Measurements from ENCODE around the gene PCNP. TPM values are rescaled to one million over a fixed set of nuclear protein-coding genes. Genes with fewer than 3 reads are reported as not detected.
"Not testable (repeated sequence)": the region's sequence is repeated elsewhere in the genome, so short reads cannot be mapped to it uniquely, and the experiment has no call there.

The PCNP gene
- total and polyA plus RNA-seq, 2 donors, result 52.2 to 159 TPM

GRCh38 chr3:101588616-101589015 lies 14.6 kb downstream of the PCNP start:
- Histone ChIP-seq H3K27ac (ENCODE audit: low read depth in 1 of 2, low read length in 1 of 2) (no peak overlapping the region), H3K27me3 (ENCODE audit: control insufficient read depth in 2 of 2, insufficient read depth in 1 of 2, low read length in 1 of 2) (no peaks in the 10 kb centered on the region), H3K36me3 (ENCODE audit: control insufficient read depth in 2 of 2, insufficient read depth in 2 of 2, low read length in 1 of 2) (peaks cover 9 to 55% of the 10 kb centered on the region in 2 donors), H3K4me3 (ENCODE audit: low read length in 2 of 2) (no peak overlapping the region), H3K9me3 (ENCODE audit: control insufficient read depth in 2 of 2, insufficient read depth in 1 of 2, low read length in 1 of 2) (no peaks in the 10 kb centered on the region), H3K4me1 (ENCODE audit: control insufficient read depth in 2 of 2, insufficient read depth in 2 of 2, low read length in 2 of 2) (no peaks in the 10 kb centered on the region)
- 83% methylated on average over 1 of the region's 1 CpG for WGBS
- DNase-seq (ENCODE audit: low read depth in 6 of 9, low spot score in 9 of 9), result no peak

DNA sequence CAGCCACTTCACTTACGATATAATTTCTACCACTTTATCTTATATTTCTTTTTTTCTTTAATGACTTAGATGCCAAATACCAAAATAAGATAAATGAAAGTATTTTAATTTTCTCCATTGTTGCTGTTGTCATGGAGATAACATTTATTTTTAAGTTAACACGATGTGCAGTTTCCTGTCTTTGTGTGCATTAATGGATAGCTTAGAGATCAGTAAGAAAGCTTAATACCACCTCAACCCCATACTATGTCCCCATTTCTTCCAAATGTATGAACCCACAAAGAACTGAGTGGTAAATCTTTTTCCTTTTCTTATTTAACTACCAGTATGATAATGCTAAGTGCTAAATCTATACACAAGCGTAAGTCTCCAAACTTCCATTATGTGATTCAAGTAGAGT lies 17.1 kb downstream of the PCNP start:
- Histone ChIP-seq H3K4me3 (ENCODE audit: low read length in 2 of 2) (no peak overlapping the region), H3K4me1 (ENCODE audit: control insufficient read depth in 2 of 2, insufficient read depth in 2 of 2, low read length in 2 of 2) (no peaks in the 10 kb centered on the region), H3K27me3 (ENCODE audit: control insufficient read depth in 2 of 2, insufficient read depth in 1 of 2, low read length in 1 of 2) (no peaks in the 10 kb centered on the region), H3K27ac (ENCODE audit: low read depth in 1 of 2, low read length in 1 of 2) (no peak overlapping the region), H3K9me3 (ENCODE audit: control insufficient read depth in 2 of 2, insufficient read depth in 1 of 2, low read length in 1 of 2) (no peaks in the 10 kb centered on the region), H3K36me3 (ENCODE audit: control insufficient read depth in 2 of 2, insufficient read depth in 2 of 2, low read length in 1 of 2) (peaks cover 9 to 61% of the 10 kb centered on the region in 2 donors)
- 78% methylated on average over 3 of the region's 3 CpGs for whole genome bisulfite sequencing
- no peak for DNase-seq (ENCODE audit: low read depth in 6 of 9, low spot score in 9 of 9)

DNA sequence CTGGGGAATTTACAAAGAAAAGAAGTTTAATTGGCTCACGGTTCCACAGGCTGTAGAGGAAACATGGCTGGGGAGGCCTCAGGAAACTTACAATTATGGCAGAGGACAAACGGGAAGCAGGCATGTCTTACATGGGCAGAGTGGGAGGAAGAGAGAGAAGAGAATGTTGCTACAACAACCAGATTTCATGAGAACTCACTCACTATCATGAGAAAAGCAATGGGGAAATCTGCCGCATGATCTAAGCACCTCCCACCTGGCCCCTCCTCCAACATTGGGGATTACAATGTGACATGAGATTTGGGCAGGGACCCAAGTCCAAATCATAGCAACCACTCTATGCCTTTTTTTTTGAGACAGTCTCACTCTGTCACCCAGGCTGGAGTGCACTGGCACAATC lies 28.8 kb downstream of the PCNP start:
- Histone ChIP-seq H3K27me3 (ENCODE audit: control insufficient read depth in 2 of 2, insufficient read depth in 1 of 2, low read length in 1 of 2) (no peaks in the 10 kb centered on the region), H3K4me1 (ENCODE audit: control insufficient read depth in 2 of 2, insufficient read depth in 2 of 2, low read length in 2 of 2) (no peaks in the 10 kb centered on the region), H3K4me3 (ENCODE audit: low read length in 2 of 2) (no peak overlapping the region), H3K27ac (ENCODE audit: low read depth in 1 of 2, low read length in 1 of 2) (no peak overlapping the region), H3K9me3 (ENCODE audit: control insufficient read depth in 2 of 2, insufficient read depth in 1 of 2, low read length in 1 of 2) (peaks cover 0 to 8% of the 10 kb centered on the region in 2 donors), H3K36me3 (ENCODE audit: control insufficient read depth in 2 of 2, insufficient read depth in 2 of 2, low read length in 1 of 2) (no peaks in the 10 kb centered on the region)
- WGBS, result 97% methylated on average over 3 of the region's 3 CpGs
- no peak for DNase-seq (ENCODE audit: low read depth in 6 of 9, low spot score in 9 of 9)

DNA sequence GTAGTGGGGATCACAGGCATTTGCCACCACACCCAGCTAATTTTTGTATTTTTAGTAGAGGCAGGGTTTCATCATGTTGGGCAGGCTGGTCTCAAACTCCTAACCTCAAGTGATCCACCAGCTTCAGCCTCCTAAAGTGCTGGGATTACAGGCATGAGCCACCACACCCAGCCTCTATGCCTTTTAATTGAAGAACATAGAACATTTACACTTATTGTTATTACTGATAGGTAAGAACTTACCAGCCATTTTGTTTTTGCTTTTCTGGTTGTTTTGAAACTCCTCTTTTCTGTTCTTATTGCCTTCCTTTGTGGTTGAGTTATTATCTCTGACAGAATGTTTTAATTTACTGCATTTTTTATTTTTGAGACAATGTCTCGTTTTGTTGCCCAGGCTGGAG lies 29.2 kb downstream of the PCNP start:
- no peak overlapping the region for H3K4me3 ChIP-seq (ENCODE audit: low read length in 2 of 2)
- H3K27ac ChIP-seq (ENCODE audit: low read depth in 1 of 2, low read length in 1 of 2), result no peak overlapping the region
- no peaks in the 10 kb centered on the region for H3K36me3 ChIP-seq (ENCODE audit: control insufficient read depth in 2 of 2, insufficient read depth in 2 of 2, low read length in 1 of 2)
- no peaks in the 10 kb centered on the region for H3K4me1 ChIP-seq (ENCODE audit: control insufficient read depth in 2 of 2, insufficient read depth in 2 of 2, low read length in 2 of 2)
- no peaks in the 10 kb centered on the region for H3K27me3 ChIP-seq (ENCODE audit: control insufficient read depth in 2 of 2, insufficient read depth in 1 of 2, low read length in 1 of 2)
- WGBS, result 100% methylated on average over 1 of the region's 1 CpG
- DNase-seq (ENCODE audit: low read depth in 6 of 9, low spot score in 9 of 9), result no peak
- H3K9me3 ChIP-seq (ENCODE audit: control insufficient read depth in 2 of 2, insufficient read depth in 1 of 2, low read length in 1 of 2), result peaks cover 0 to 8% of the 10 kb centered on the region in 2 donors

DNA sequence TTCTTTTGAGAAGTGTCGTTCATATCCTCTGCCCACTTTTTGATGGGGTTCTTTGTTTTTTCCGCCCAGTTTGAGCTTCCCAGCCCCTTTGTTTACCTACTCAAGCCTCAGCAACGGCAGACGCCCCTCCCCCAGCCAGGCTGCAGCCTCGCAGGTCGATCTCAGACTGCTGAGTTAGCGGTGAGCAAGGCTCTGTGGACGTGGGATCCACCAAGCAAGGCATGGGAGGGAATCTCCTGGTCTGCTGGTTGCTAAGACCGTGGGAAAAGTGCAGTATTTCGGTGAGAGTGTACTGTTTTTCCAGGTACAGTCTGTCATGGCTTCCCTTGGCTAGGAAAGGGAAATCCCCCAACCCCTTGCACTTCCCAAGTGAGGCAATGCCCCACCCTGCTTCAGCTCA lies 31.4 kb downstream of the PCNP start:
- not testable (repeated sequence) for H3K27ac ChIP-seq (ENCODE audit: low read depth in 1 of 2, low read length in 1 of 2); DNase-seq (ENCODE audit: low read depth in 6 of 9, low spot score in 9 of 9); H3K4me1 ChIP-seq (ENCODE audit: control insufficient read depth in 2 of 2, insufficient read depth in 2 of 2, low read length in 2 of 2); H3K4me3 ChIP-seq (ENCODE audit: low read length in 2 of 2); H3K9me3 ChIP-seq (ENCODE audit: control insufficient read depth in 2 of 2, insufficient read depth in 1 of 2, low read length in 1 of 2); H3K27me3 ChIP-seq (ENCODE audit: control insufficient read depth in 2 of 2, insufficient read depth in 1 of 2, low read length in 1 of 2); H3K36me3 ChIP-seq (ENCODE audit: control insufficient read depth in 2 of 2, insufficient read depth in 2 of 2, low read length in 1 of 2)
- 85% methylated on average over 10 of the region's 10 CpGs for WGBS

DNA sequence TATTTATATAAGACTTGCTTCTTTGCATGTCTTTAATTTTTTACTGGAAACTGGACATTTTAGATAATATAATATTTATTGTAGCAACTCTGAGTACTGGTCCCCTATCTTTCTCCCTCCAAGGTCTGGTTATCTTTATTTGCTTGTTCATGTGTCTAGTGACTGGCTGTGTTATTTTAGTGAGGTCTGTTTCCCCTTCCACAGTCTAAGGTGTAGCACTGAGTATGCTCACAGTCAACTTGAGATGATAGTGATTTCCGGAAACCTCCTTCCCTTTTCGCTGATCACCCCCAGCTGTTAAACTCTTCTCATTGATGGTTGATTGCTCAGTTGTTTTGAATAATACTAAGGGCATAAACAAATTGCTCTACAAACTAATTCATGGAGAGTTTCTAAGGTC lies 37.0 kb downstream of the PCNP start:
- DNase-seq (ENCODE audit: low read depth in 6 of 9, low spot score in 9 of 9), result no peak
- 94% methylated on average over 2 of the region's 2 CpGs for WGBS
- Histone ChIP-seq H3K36me3 (ENCODE audit: control insufficient read depth in 2 of 2, insufficient read depth in 2 of 2, low read length in 1 of 2) (no peaks in the 10 kb centered on the region), H3K9me3 (ENCODE audit: control insufficient read depth in 2 of 2, insufficient read depth in 1 of 2, low read length in 1 of 2) (no peaks in the 10 kb centered on the region), H3K4me3 (ENCODE audit: low read length in 2 of 2) (no peak overlapping the region), H3K4me1 (ENCODE audit: control insufficient read depth in 2 of 2, insufficient read depth in 2 of 2, low read length in 2 of 2) (no peaks in the 10 kb centered on the region), H3K27ac (ENCODE audit: low read depth in 1 of 2, low read length in 1 of 2) (no peak overlapping the region), H3K27me3 (ENCODE audit: control insufficient read depth in 2 of 2, insufficient read depth in 1 of 2, low read length in 1 of 2) (no peaks in the 10 kb centered on the region)

- not testable (repeated sequence) for H3K9me3 ChIP-seq (ENCODE audit: control insufficient read depth in 2 of 2, insufficient read depth in 1 of 2, low read length in 1 of 2); DNase-seq (ENCODE audit: low read depth in 6 of 9, low spot score in 9 of 9); H3K36me3 ChIP-seq (ENCODE audit: control insufficient read depth in 2 of 2, insufficient read depth in 2 of 2, low read length in 1 of 2); H3K27me3 ChIP-seq (ENCODE audit: control insufficient read depth in 2 of 2, insufficient read depth in 1 of 2, low read length in 1 of 2); H3K4me1 ChIP-seq (ENCODE audit: control insufficient read depth in 2 of 2, insufficient read depth in 2 of 2, low read length in 2 of 2); H3K4me3 ChIP-seq (ENCODE audit: low read length in 2 of 2); H3K27ac ChIP-seq (ENCODE audit: low read depth in 1 of 2, low read length in 1 of 2)
- 95% methylated on average over 9 of the region's 9 CpGs for WGBS
These were observed 39.0 kb downstream of the PCNP start for GRCh38 chr3:101613014-101613413.

GRCh38 chr3:101615525-101615924 lies 41.5 kb downstream of the PCNP start:
- WGBS, result 98% methylated on average over 6 of the region's 6 CpGs
- no peak overlapping the region for H3K27ac ChIP-seq (ENCODE audit: low read depth in 1 of 2, low read length in 1 of 2)
- H3K4me3 ChIP-seq (ENCODE audit: low read length in 2 of 2), result no peak overlapping the region
- no peaks in the 10 kb centered on the region for H3K4me1 ChIP-seq (ENCODE audit: control insufficient read depth in 2 of 2, insufficient read depth in 2 of 2, low read length in 2 of 2)
- no peaks in the 10 kb centered on the region for H3K36me3 ChIP-seq (ENCODE audit: control insufficient read depth in 2 of 2, insufficient read depth in 2 of 2, low read length in 1 of 2)
- no peak for DNase-seq (ENCODE audit: low read depth in 6 of 9, low spot score in 9 of 9)
- no peaks in the 10 kb centered on the region for H3K27me3 ChIP-seq (ENCODE audit: control insufficient read depth in 2 of 2, insufficient read depth in 1 of 2, low read length in 1 of 2)
- H3K9me3 ChIP-seq (ENCODE audit: control insufficient read depth in 2 of 2, insufficient read depth in 1 of 2, low read length in 1 of 2), result no peaks in the 10 kb centered on the region

- WGBS, result 90% methylated on average over 7 of the region's 7 CpGs
- no peaks in the 10 kb centered on the region for H3K27me3 ChIP-seq (ENCODE audit: control insufficient read depth in 2 of 2, insufficient read depth in 1 of 2, low read length in 1 of 2)
These were observed 43.5 kb downstream of the PCNP start for GRCh38 chr3:101617478-101617877.

GRCh38 chr3:101618726-101619125 lies 44.7 kb downstream of the PCNP start:
- no peaks in the 10 kb centered on the region for H3K4me1 ChIP-seq (ENCODE audit: control insufficient read depth in 2 of 2, insufficient read depth in 2 of 2, low read length in 2 of 2)
- H3K4me3 ChIP-seq (ENCODE audit: low read length in 2 of 2), result no peak overlapping the region
- no peak overlapping the region for H3K27ac ChIP-seq (ENCODE audit: low read depth in 1 of 2, low read length in 1 of 2)
- 91% methylated on average over 1 of the region's 1 CpG for WGBS
- no peaks in the 10 kb centered on the region for H3K36me3 ChIP-seq (ENCODE audit: control insufficient read depth in 2 of 2, insufficient read depth in 2 of 2, low read length in 1 of 2)
- DNase-seq (ENCODE audit: low read depth in 6 of 9, low spot score in 9 of 9), result no peak
- H3K9me3 ChIP-seq (ENCODE audit: control insufficient read depth in 2 of 2, insufficient read depth in 1 of 2, low read length in 1 of 2), result no peaks in the 10 kb centered on the region
- no peaks in the 10 kb centered on the region for H3K27me3 ChIP-seq (ENCODE audit: control insufficient read depth in 2 of 2, insufficient read depth in 1 of 2, low read length in 1 of 2)

More at GRCh38 chr3:101617478-101617877, 43.5 kb downstream of the PCNP start:
- no peaks in the 10 kb centered on the region for H3K9me3 ChIP-seq (ENCODE audit: control insufficient read depth in 2 of 2, insufficient read depth in 1 of 2, low read length in 1 of 2)
- no peaks in the 10 kb centered on the region for H3K4me1 ChIP-seq (ENCODE audit: control insufficient read depth in 2 of 2, insufficient read depth in 2 of 2, low read length in 2 of 2)
- no peak overlapping the region for H3K4me3 ChIP-seq (ENCODE audit: low read length in 2 of 2)
- H3K36me3 ChIP-seq (ENCODE audit: control insufficient read depth in 2 of 2, insufficient read depth in 2 of 2, low read length in 1 of 2), result no peaks in the 10 kb centered on the region
- DNase-seq (ENCODE audit: low read depth in 6 of 9, low spot score in 9 of 9), result no peak
- no peak overlapping the region for H3K27ac ChIP-seq (ENCODE audit: low read depth in 1 of 2, low read length in 1 of 2)
